MG63 (cell line): ENCODE results near the gene ECE1. TPM values are rescaled to one million over a fixed set of nuclear protein-coding genes. Genes with fewer than 3 reads are reported as not detected.

Experiments
- DNase-seq: peaks from one replicate; pipeline ENCODE4 v3.0.0-alpha.2; 2020
- H3K27me3 ChIP-seq: fragments of 250-450 bp; sonication (Bioruptor Pico); 2 replicates; pipeline ENCODE4 v1.5.1; 2020; ENCODE audit warnings: mild to moderate bottlenecking, moderate library complexity
- H3K36me3 ChIP-seq: fragments of 250-450 bp; sonication (Bioruptor Pico); 2 replicates; pipeline ENCODE4 v1.5.1; 2020; ENCODE audit warnings: mild to moderate bottlenecking, moderate library complexity
- H3K4me3 ChIP-seq: fragments of 250-450 bp; sonication (Bioruptor Pico); 2 replicates; pipeline ENCODE4 v1.5.1; 2020; ENCODE audit warnings: mild to moderate bottlenecking, moderate library complexity
- H3K9me3 ChIP-seq: fragments of 250-450 bp; sonication (Bioruptor Pico); 2 replicates; pipeline ENCODE4 v1.5.1; 2020; ENCODE audit warnings: mild to moderate bottlenecking, moderate library complexity
- total RNA-seq: library from RNA; depleted of rRNA; stranded (reverse); fragments of >200 nt; shearing (Covaris generic); gene quantifications from 2 replicates; pipeline ENCODE4 v1.2.3, GENCODE V29; 2014; ENCODE audit warnings: low replicate concordance

Gene ECE1
- total RNA-seq, 1 experiment from 2014 or later = 10.5 TPM

DNA sequence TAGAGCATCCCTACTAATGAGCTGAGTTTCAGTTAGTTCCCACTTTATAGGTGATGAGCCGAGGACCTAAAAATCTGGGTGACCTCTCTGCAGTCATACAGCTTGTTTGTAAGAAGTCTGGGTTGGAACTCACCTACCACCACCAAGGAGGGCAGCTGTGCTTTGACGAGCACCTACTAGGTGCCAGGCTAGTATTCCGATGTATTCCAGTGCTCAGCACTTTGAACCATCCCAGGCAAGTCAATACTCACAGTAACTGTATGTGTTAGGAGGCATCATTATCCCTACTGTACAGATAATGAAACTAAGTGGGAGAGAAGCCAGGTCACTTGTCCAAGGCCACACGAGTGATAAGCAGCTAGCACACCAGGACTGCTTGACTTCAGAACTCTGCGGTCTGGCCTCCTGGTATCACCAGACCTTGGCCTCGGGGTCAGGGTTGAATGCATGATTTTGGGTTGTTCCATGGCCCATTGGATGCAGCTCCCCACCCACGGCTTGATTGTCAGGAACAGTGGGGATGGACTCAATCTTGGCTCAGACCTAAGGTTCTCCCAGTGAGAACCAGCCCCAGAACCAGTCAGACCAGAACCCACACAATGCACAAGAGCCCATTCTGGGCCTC lies 20.7 kb downstream of the ECE1 start:
- DNase-seq = no peak
- Histone ChIP-seq H3K36me3 (no peaks in the 10 kb centered on the region), H3K27me3 (no peaks in the 10 kb centered on the region), H3K4me3 (no peak overlapping the region), H3K9me3 (no peaks in the 10 kb centered on the region)

- DNase-seq = no peak
- Histone ChIP-seq H3K36me3 (no peaks in the 10 kb centered on the region), H3K4me3 (no peak overlapping the region), H3K9me3 (no peaks in the 10 kb centered on the region), H3K27me3 (no peaks in the 10 kb centered on the region)
Measured at GRCh38 chr1:21268281-21269239, 21.7 kb downstream of the ECE1 start.

GRCh38 chr1:21267191-21268077 lies 22.8 kb downstream of the ECE1 start:
- no peaks in the 10 kb centered on the region for H3K27me3 ChIP-seq
- H3K9me3 ChIP-seq = no peaks in the 10 kb centered on the region
- no peak for DNase-seq
- no peaks in the 10 kb centered on the region for H3K36me3 ChIP-seq
- no peak overlapping the region for H3K4me3 ChIP-seq

GRCh38 chr1:21266119-21266774 lies 24.0 kb downstream of the ECE1 start:
- H3K36me3 ChIP-seq = no peaks in the 10 kb centered on the region
- no peaks in the 10 kb centered on the region for H3K27me3 ChIP-seq
- H3K4me3 ChIP-seq = no peak overlapping the region
- H3K9me3 ChIP-seq = no peaks in the 10 kb centered on the region
- no peak for DNase-seq

DNA sequence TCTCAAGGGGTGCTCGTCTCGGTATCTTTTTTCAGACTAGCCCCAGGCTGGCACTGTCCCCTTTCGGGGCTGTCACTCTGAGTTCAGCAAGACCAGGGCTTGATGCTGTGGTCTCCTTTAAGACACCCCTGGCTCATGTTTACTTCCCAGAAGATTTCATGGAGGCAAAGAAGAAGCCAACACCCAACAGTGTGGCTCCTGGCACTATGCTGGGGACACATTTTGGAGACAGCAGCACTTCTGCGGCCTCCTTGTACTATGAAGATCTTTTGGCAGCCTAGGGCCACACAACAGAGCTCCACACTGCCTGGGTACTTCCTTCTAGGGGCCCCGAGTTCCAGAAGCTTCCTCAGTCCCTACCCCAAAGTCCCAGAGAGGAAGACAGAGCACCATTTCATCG lies 24.6 kb downstream of the ECE1 start:
- H3K36me3 ChIP-seq = no peaks in the 10 kb centered on the region
- no peak for DNase-seq
- no peak overlapping the region for H3K4me3 ChIP-seq
- H3K9me3 ChIP-seq = no peaks in the 10 kb centered on the region
- H3K27me3 ChIP-seq = no peaks in the 10 kb centered on the region

DNA sequence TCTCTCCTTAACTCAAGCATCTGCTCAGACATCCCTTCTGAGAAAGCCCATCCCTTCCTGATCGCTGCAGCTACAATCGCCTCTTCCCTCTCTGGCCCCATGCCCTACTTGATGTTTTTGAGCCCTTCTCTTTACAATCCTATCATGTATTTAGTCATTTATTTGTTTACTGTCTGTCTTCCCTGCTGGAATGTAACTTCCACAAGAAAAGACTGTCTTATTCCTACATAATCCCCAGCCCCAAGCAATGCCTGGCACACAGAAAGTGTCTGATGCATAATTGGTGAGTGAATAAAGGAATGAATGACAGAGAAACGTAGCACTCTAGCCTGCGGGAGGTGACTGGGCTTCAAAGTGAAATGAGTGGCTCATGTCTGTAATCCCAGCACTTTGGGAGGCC lies 25.4 kb downstream of the ECE1 start:
- DNase-seq = peak; percentile 82
- H3K36me3 ChIP-seq = no peaks in the 10 kb centered on the region
- no peaks in the 10 kb centered on the region for H3K27me3 ChIP-seq
- H3K9me3 ChIP-seq = no peaks in the 10 kb centered on the region
- H3K4me3 ChIP-seq = no peak overlapping the region

GRCh38 chr1:21263653-21264225 lies 26.5 kb downstream of the ECE1 start:
- Histone ChIP-seq H3K27me3 (no peaks in the 10 kb centered on the region), H3K4me3 (no peak overlapping the region), H3K36me3 (no peaks in the 10 kb centered on the region), H3K9me3 (no peaks in the 10 kb centered on the region)
- DNase-seq = no peak

GRCh38 chr1:21263052-21263429 lies 27.2 kb downstream of the ECE1 start:
- Histone ChIP-seq H3K4me3 (no peak overlapping the region), H3K36me3 (no peaks in the 10 kb centered on the region), H3K27me3 (no peaks in the 10 kb centered on the region), H3K9me3 (no peaks in the 10 kb centered on the region)
- DNase-seq = no peak

DNA sequence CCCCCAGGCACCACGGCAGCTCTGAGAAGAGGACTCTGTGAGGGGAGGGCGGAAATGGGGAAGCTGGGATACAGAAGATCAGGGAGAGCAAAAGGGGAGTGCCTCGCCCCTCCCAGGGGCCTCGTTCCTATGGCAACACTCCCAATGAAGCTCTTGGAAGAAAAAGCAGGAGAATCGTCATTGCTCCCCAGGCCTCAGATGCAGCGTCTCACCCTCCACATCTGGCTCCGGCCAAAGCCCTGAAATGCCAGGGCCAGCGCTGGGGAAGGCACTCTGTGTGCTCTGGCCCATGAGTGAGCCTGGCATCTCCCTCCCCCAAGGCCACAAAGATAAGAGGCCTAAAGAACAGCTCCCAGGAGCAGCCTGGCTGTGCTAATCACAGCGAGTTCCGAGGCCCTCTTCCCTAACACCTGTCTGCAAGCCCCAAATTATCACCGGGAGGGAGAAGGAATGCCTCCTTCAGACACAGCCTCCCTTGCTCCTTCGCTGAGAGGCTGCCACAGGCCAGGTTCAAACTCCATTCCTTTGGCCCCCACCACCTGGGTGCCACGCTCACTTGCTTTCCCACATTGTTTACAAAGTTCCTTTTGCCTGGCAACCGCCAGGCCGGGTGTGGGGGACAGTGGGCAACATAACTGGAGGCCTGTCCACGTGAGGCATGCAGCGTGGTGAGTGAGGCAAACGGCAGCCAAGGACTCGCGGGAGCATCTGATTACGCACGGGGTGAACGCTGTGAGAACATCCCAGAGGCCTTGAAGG lies 27.8 kb downstream of the ECE1 start:
- peak; percentile 21 for DNase-seq
- Histone ChIP-seq H3K36me3 (no peaks in the 10 kb centered on the region), H3K27me3 (no peaks in the 10 kb centered on the region), H3K4me3 (no peak overlapping the region), H3K9me3 (no peaks in the 10 kb centered on the region)

DNA sequence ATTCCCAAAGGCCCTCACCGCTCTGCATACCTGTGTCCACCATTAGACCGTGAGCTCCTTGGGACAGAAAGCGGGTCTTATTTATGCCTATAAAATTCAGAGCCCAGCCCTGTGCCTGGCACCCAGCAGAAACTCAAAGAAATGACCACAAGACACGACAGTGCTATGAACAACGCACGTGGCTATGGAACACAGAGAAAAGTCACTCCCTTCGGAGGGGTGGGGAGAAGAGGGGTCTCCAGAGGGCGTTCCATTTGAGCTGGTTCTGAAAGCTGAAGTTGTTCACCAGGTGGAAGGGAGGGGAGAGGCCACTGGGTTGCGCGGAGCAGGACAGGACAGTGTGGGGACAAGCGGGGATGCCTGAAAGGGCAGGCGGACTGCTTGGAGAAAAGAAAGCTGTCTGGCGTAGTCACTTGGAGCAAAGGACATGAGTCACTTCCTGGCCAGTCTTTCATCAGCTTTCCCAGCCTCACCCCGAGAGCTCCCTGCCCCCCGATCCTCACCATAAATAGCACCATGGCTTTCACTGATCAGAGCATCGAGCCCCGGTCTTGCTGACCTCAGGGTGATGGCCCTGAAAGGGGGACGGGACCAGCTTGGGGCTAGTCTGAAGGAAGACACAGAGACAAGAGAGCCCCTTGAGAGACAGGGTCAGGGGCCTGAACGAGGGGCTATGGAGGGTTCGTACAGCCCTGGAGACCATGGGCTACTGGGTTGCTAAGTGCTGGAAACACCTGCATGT lies 28.5 kb downstream of the ECE1 start:
- DNase-seq = peak; percentile 63
- Histone ChIP-seq H3K4me3 (no peak overlapping the region), H3K27me3 (no peaks in the 10 kb centered on the region), H3K9me3 (no peaks in the 10 kb centered on the region), H3K36me3 (no peaks in the 10 kb centered on the region)

GRCh38 chr1:21260405-21261125 lies 29.7 kb downstream of the ECE1 start:
- Histone ChIP-seq H3K27me3 (no peaks in the 10 kb centered on the region), H3K36me3 (no peaks in the 10 kb centered on the region), H3K9me3 (no peaks in the 10 kb centered on the region), H3K4me3 (no peak overlapping the region)
- peak; percentile 31 for DNase-seq

GRCh38 chr1:21259316-21260076 lies 30.8 kb downstream of the ECE1 start:
- H3K27me3 ChIP-seq = no peaks in the 10 kb centered on the region
- DNase-seq = no peak
- no peaks in the 10 kb centered on the region for H3K36me3 ChIP-seq
- no peaks in the 10 kb centered on the region for H3K9me3 ChIP-seq
- H3K4me3 ChIP-seq = no peak overlapping the region

GRCh38 chr1:21258331-21259134 lies 31.7 kb downstream of the ECE1 start:
- DNase-seq = no peak
- H3K9me3 ChIP-seq = no peaks in the 10 kb centered on the region
- no peaks in the 10 kb centered on the region for H3K27me3 ChIP-seq
- H3K36me3 ChIP-seq = no peaks in the 10 kb centered on the region
- H3K4me3 ChIP-seq = no peak overlapping the region
